Neural progenitor cell (in vitro differentiated cells): ENCODE results near the gene FOXN4.

Experiments
- CTCF ChIP-seq: fragments of 200-600 bp; sonication (generic); IDR thresholded peaks from 2 replicates; pipeline ENCODE4 v1.5.1; 2017; ENCODE audit warnings: antibody characterized with exemption, mild to moderate bottlenecking
- EZH2 ChIP-seq: fragments of 200-600 bp; sonication (generic); IDR thresholded peaks from 2 replicates; pipeline ENCODE4 v1.6.1; 2017; ENCODE audit warnings: antibody characterized with exemption, mild to moderate bottlenecking, moderate library complexity

DNA sequence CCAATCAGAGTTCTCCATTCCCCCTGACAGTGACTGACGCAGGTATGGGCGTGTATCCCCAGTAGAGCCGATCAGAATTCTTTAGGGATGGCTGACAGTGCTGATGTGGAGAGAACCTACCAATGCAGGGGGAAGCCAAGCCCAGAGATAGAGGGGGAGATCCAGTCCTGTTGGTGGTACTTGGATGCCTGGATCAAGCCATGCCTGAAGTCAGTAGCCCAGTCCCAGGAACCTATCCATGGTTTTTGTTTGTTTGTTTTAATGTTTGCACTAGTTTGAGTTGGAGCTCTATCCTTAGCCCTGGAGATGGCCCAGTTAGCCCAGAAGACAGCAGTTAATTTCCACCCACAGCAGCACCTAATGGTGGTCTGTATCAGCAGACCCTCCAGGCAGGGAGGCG, 40.2 kb downstream of the FOXN4 start:
- TF ChIP-seq CTCF (no peak), EZH2 (no peak)
